ENCODE data around the gene PNLIPRP2. TPM values are rescaled to one million over a fixed set of nuclear protein-coding genes. Genes with fewer than 3 reads are reported as not detected.

PNLIPRP2 gene
- total RNA-seq, 6 experiments from 2014 or later = not detected

DNA sequence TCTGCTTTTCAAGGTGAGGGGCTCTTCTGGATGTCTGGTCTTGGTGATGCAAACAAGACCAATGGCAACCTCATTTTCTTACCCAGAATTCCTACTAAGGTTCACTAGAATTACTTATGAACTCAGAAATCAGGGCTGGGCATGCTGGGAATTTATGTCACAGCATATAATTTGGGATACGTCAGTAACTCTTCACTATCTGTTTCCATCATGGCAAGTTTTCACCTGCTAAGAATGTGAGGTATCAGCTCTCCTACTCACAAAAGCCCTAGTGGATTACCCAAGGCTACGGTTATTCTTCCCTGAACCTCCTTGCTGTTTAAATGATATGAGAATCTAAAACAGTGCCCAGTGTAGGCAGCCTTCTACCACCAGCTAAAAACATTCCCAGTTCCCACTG is 53.1 kb downstream of the PNLIPRP2 start:
- peaks cover 26% of the 10 kb centered on the region for H3K36me3 Mint-ChIP-seq (ENCODE audit: low read depth)
- H3K4me1 Mint-ChIP-seq (ENCODE audit: low read depth) = peaks cover 37% of the 10 kb centered on the region
- H3K27me3 Mint-ChIP-seq (ENCODE audit: insufficient read depth) = no peaks in the 10 kb centered on the region
- no peak overlapping the region for H3K27ac Mint-ChIP-seq
- no peak overlapping the region for H3K4me3 Mint-ChIP-seq
- H3K9me3 Mint-ChIP-seq = no peaks in the 10 kb centered on the region
- TF ChIP-seq, protein P1, sequence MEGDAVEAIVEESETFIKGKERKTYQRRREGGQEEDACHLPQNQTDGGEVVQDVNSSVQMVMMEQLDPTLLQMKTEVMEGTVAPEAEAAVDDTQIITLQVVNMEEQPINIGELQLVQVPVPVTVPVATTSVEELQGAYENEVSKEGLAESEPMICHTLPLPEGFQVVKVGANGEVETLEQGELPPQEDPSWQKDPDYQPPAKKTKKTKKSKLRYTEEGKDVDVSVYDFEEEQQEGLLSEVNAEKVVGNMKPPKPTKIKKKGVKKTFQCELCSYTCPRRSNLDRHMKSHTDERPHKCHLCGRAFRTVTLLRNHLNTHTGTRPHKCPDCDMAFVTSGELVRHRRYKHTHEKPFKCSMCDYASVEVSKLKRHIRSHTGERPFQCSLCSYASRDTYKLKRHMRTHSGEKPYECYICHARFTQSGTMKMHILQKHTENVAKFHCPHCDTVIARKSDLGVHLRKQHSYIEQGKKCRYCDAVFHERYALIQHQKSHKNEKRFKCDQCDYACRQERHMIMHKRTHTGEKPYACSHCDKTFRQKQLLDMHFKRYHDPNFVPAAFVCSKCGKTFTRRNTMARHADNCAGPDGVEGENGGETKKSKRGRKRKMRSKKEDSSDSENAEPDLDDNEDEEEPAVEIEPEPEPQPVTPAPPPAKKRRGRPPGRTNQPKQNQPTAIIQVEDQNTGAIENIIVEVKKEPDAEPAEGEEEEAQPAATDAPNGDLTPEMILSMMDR (IDR thresholded peaks at IDR 0.05) = no peak
- DNase-seq = no peak

DNA sequence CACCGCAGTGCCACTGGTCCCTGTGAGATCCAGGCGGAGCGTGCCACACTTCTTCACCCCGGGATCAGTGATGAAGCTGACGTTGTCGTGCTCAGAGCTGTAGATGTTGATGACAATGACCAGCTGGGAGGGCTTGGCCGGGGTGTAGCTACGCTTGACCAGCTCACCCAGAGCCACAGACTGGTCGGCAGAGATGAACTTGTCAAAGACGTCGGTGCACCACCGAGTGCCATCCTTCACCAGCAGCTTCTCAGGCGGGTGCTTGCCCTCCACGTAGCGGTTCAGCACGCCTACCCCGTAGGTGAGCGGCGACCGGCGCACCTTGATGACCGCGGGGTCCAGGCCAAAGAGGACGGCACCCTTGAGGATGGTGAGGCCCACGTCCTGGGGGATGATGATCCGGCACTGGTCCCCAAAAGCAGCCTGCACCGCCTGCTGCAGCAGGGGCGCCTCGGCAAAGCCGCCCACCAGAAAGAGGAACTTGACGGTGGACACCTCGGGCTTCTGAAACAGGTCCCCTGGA is 54.2 kb downstream of the PNLIPRP2 start:
- no peaks in the 10 kb centered on the region for H3K9me3 Mint-ChIP-seq
- no peak overlapping the region for H3K27ac Mint-ChIP-seq
- no peak overlapping the region for H3K4me3 Mint-ChIP-seq
- no peak for DNase-seq
- peaks cover 26% of the 10 kb centered on the region for H3K36me3 Mint-ChIP-seq (ENCODE audit: low read depth)
- no peaks in the 10 kb centered on the region for H3K27me3 Mint-ChIP-seq (ENCODE audit: insufficient read depth)
- TF ChIP-seq, protein P1 (IDR thresholded peaks at IDR 0.05) = no peak
- peaks cover 29% of the 10 kb centered on the region for H3K4me1 Mint-ChIP-seq (ENCODE audit: low read depth)

DNA sequence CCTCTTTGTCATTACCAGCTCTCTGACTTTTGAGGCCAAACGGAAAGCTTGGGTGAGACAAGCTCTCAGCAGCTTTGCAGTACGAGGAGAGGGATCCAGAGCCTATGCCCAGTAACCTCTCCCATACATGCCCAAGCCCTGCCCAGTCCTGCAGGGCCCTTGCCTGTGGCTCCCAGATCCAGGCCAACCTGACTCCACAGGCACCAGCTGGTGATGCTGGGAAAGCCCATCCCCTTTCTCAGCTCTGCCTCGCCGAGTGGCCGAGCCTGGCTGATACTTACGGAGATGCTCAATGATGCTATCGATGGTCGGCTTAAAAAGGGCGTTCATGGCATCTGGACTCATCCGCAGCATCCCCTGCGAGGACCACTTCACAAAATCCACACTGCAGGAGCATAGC is 55.4 kb downstream of the PNLIPRP2 start:
- Mint-ChIP-seq H3K9me3 (no peaks in the 10 kb centered on the region), H3K27me3 (ENCODE audit: insufficient read depth) (no peaks in the 10 kb centered on the region), H3K27ac (no peak overlapping the region), H3K4me1 (ENCODE audit: low read depth) (peaks cover 20% of the 10 kb centered on the region), H3K4me3 (no peak overlapping the region), H3K36me3 (ENCODE audit: low read depth) (peaks cover 29% of the 10 kb centered on the region)
- TF ChIP-seq, protein P1 (IDR thresholded peaks at IDR 0.05) = no peak
- no peak for DNase-seq

DNA sequence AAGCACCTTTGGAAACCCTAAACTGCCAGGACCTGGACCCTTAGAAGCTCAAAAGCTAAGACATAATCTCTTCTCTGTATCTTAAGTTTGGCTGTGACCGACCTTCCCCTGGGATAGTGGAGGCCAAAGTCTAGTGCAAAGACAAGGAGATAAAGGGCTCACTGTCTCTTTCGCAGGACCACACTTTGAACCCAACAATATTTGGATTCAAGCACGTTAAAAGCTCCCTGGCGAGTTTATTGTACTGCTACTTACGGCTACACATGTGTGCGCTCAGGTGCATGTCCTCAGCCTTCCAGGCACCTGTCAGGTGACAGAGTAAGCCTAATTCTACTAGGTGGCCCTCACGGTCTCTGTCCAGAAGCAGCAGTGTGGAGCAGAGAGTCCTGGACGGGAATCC is 55.9 kb downstream of the PNLIPRP2 start:
- DNase-seq = no peak
- peaks cover 29% of the 10 kb centered on the region for H3K36me3 Mint-ChIP-seq (ENCODE audit: low read depth)
- H3K9me3 Mint-ChIP-seq = no peaks in the 10 kb centered on the region
- H3K4me1 Mint-ChIP-seq (ENCODE audit: low read depth) = peaks cover 15% of the 10 kb centered on the region
- TF ChIP-seq, protein P1 (IDR thresholded peaks at IDR 0.05) = no peak
- no peak overlapping the region for H3K27ac Mint-ChIP-seq
- no peak overlapping the region for H3K4me3 Mint-ChIP-seq
- no peaks in the 10 kb centered on the region for H3K27me3 Mint-ChIP-seq (ENCODE audit: insufficient read depth)

DNA sequence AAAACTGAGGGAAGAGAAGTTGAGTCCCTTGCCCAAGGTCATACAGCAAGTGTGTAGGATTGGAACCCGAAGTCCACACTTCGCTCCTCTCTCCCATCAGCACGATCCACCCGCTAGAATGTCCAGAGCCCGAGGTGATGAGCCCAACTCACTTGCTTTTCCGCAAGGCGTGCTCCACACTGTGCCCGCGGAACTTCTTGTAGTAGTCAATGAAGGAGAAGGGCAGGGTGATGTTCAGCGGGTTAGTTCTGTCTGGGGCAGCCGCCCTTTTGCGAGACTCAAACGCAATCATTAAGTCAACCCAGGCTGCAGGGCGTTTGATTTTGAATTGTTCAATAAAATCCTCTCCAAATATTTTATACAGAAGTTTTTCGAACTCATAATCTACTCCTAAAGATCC is 58.6 kb downstream of the PNLIPRP2 start:
- TF ChIP-seq, protein P1 (IDR thresholded peaks at IDR 0.05) = no peak
- Mint-ChIP-seq H3K4me1 (ENCODE audit: low read depth) (peaks cover 16% of the 10 kb centered on the region), H3K9me3 (no peaks in the 10 kb centered on the region), H3K36me3 (ENCODE audit: low read depth) (peaks cover 22% of the 10 kb centered on the region), H3K27ac (no peak overlapping the region), H3K4me3 (no peak overlapping the region), H3K27me3 (ENCODE audit: insufficient read depth) (no peaks in the 10 kb centered on the region)
- no peak for DNase-seq

DNA sequence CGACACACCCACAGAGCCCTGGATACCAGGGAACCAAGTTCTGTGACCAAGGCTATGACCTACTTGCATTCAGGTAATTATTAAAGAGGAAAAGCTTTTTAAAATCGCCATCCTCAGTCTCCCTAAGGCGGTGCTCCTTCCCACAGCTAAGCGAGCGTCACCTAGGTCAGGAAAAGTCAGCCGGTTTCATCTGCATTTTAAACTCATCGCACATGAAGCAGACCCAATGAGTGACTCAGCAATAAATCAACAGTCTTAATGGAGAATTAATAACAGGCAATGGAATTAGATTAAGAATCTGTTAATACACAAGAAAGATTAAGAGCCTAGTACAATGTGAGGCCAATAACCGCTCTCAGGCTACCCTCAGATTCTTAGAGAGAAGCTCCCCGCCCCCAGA is 62.4 kb downstream of the PNLIPRP2 start:
- TF ChIP-seq, protein P1 (IDR thresholded peaks at IDR 0.05) = no peak
- H3K27ac Mint-ChIP-seq = no peak overlapping the region
- H3K36me3 Mint-ChIP-seq (ENCODE audit: low read depth) = peaks cover 13% of the 10 kb centered on the region
- no peak overlapping the region for H3K4me3 Mint-ChIP-seq
- no peaks in the 10 kb centered on the region for H3K27me3 Mint-ChIP-seq (ENCODE audit: insufficient read depth)
- H3K4me1 Mint-ChIP-seq (ENCODE audit: low read depth) = peaks cover 18% of the 10 kb centered on the region
- no peak for DNase-seq
- H3K9me3 Mint-ChIP-seq = no peaks in the 10 kb centered on the region
